Type B pancreatic cell (in vitro differentiated cells): ENCODE measurements around the gene ZBTB3. TPM values are rescaled to one million over a fixed set of nuclear protein-coding genes. Genes with fewer than 3 reads are reported as not detected.

Experiments used
- DNase-seq: peaks from one replicate; pipeline ENCODE4 v3.0.0; 2021; ENCODE audit warnings: mixed read lengths; ENCODE audit not compliant: unreplicated experiment; ENCODE audit errors: extremely low spot score
- H3K27ac Mint-ChIP-seq: 2 replicates; pipeline ENCODE4 v1.8.0; 2021; ENCODE audit warnings: mild to moderate bottlenecking, mixed read lengths
- H3K27me3 Mint-ChIP-seq: 2 replicates; pipeline ENCODE4 v1.8.0; 2021; ENCODE audit warnings: mixed read lengths
- H3K36me3 Mint-ChIP-seq: 2 replicates; pipeline ENCODE4 v1.8.0; 2021; ENCODE audit warnings: mixed read lengths
- H3K4me1 Mint-ChIP-seq: one replicate; pipeline ENCODE4 v1.8.0; 2021; ENCODE audit warnings: mixed read lengths; ENCODE audit not compliant: unreplicated experiment
- H3K4me3 Mint-ChIP-seq: 2 replicates; pipeline ENCODE4 v1.8.0; 2021; ENCODE audit warnings: mild to moderate bottlenecking, mixed read lengths
- H3K9me3 Mint-ChIP-seq: 2 replicates; pipeline ENCODE4 v1.8.0; 2021; ENCODE audit warnings: mixed read lengths
- CTCF ChIP-seq: fragments of 200-600 bp; sonication (generic); conservative IDR thresholded peaks from 2 replicates; pipeline ENCODE4 v1.5.0; 2021; ENCODE audit warnings: antibody characterized with exemption, mild to moderate bottlenecking
- total RNA-seq: library from RNA; stranded (reverse); gene quantifications from 2 replicates; pipeline ENCODE4 v1.2.1, GENCODE V29; 2021; ENCODE audit warnings: low replicate concordance

ZBTB3 gene
- total RNA-seq, 1 donor from 2014 or later = 10.1 TPM

GRCh38 chr11:62716816-62717215 lies 37.1 kb downstream of the ZBTB3 start:
- no peak for DNase-seq
- Mint-ChIP-seq H3K27me3 (no peaks in the 10 kb centered on the region), H3K9me3 (no peaks in the 10 kb centered on the region), H3K36me3 (peaks cover 66% of the 10 kb centered on the region), H3K4me1 (peaks cover 22% of the 10 kb centered on the region), H3K27ac (peak overlapping the region; percentile 36), H3K4me3 (no peak overlapping the region)
- TF ChIP-seq CTCF = no peak

GRCh38 chr11:62716206-62716605 lies 37.8 kb downstream of the ZBTB3 start:
- Mint-ChIP-seq H3K36me3 (peaks cover 60% of the 10 kb centered on the region), H3K27ac (peak overlapping the region; percentile 49), H3K27me3 (no peaks in the 10 kb centered on the region), H3K4me3 (no peak overlapping the region), H3K4me1 (peaks cover 21% of the 10 kb centered on the region), H3K9me3 (no peaks in the 10 kb centered on the region)
- no peak for TF ChIP-seq CTCF
- DNase-seq = no peak

DNA sequence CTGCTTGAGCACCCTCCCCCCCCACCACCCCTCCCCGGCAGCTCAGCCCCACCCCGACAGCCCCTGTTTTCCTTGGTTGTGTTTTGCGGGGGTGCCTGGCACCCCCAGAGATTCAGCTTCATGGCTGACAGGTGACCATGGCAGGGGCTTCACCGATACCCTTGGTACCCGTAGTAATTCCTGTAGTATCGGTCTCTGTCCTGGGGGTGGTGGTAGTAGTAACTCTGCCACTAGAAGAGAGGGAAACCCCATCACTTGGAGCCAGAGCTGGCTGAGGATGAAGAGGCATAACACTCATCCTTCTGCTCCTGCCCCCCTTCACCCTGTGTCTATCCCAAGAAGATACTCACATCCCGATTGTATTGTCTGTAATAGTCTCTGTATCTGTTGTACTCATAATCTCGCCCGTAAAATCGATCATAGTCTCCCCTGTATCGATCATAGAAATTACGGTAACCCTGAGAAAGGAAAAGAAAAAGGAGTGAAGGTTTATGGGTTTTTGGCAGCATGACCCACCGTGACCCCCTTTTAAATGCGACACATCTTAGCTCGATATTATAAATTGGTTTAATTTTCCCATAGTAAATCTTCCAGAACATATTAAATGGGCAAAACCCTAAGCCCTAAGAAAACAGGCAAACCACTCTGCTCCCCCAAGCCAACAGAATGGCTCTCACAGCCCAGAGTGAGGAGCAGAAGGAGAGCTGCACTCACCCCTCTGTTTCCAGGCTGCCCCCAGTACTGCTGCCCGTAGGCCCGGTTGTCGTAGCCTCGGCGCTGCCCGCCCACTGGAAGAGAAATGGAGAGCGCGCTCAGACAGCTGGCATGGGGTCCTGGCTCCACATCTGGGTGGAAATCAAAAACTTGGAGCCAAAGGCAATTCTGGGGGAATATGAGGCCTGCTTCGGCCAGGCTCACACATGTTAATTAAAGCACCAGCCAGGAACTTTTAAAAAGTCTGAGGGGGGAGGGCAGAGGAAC lies 38.5 kb downstream of the ZBTB3 start:
- no peak for TF ChIP-seq CTCF
- Mint-ChIP-seq H3K36me3 (peaks cover 60% of the 10 kb centered on the region), H3K27me3 (no peaks in the 10 kb centered on the region)

DNA sequence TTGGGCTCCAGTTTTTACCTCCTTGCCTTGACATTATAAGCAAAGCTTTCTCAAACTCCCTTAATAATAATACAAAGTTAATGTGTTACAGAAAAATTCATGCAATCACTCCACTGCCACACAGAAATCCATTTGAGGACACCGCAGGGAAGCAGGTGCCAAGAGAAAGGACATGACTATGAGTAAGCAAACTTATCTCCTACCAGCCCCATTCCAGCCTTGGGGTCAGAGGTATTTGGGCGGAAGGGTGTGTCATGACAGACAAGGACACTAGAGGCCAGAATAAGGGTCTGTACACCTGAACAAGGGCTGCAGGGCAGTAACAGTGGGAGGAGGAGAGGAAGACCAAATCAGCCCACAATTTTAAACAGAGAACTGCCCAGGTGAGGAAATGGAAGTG lies 40.6 kb downstream of the ZBTB3 start:
- Mint-ChIP-seq H3K4me3 (peak overlapping the region; percentile 57), H3K36me3 (peaks cover 50% of the 10 kb centered on the region), H3K4me1 (peaks cover 36% of the 10 kb centered on the region), H3K9me3 (no peaks in the 10 kb centered on the region), H3K27me3 (no peaks in the 10 kb centered on the region), H3K27ac (peak overlapping the region; percentile 97)
- no peak for DNase-seq
- no peak for TF ChIP-seq CTCF

More for the DNA sequence above, 38.5 kb downstream of the ZBTB3 start:
- peaks cover 21% of the 10 kb centered on the region for H3K4me1 Mint-ChIP-seq
- no peak overlapping the region for H3K4me3 Mint-ChIP-seq
- H3K9me3 Mint-ChIP-seq = no peaks in the 10 kb centered on the region
- DNase-seq = no peak
- H3K27ac Mint-ChIP-seq = peak overlapping the region; percentile 6

- H3K4me3 Mint-ChIP-seq = peak overlapping the region; percentile 6
- no peaks in the 10 kb centered on the region for H3K9me3 Mint-ChIP-seq
- H3K27me3 Mint-ChIP-seq = no peaks in the 10 kb centered on the region
- TF ChIP-seq CTCF = no peak
- H3K27ac Mint-ChIP-seq = peak overlapping the region; percentile 97
- peaks cover 35% of the 10 kb centered on the region for H3K4me1 Mint-ChIP-seq
- H3K36me3 Mint-ChIP-seq = peaks cover 45% of the 10 kb centered on the region
- no peak for DNase-seq
Observed at GRCh38 chr11:62712861-62713260, 41.1 kb downstream of the ZBTB3 start.
